Germinal center (tissue), 1 donor: ENCODE measurements around the gene CPTP.

Experiments
- DNase-seq: peaks from one replicate; pipeline ENCODE4 v3.0.0; 2012; ENCODE audit warnings: mixed read lengths, low spot score

The CPTP gene

GRCh38 chr1:1324524-1325287 is at the start of gene CPTP, which contains the start of gene INTS11:
Gene CPTP, plus strand, starts transcription at chr1:1324802. Its CDS starts 2,109 bp downstream, at chr1:1326911.
Gene INTS11, minus strand, starts transcription at chr1:1324660. Its CDS starts 52 bp downstream, at chr1:1324608.
- DNase-seq = peak; percentile 96

- DNase-seq = no peak
These were observed 49.6 kb upstream of the CPTP start for GRCh38 chr1:1274931-1275431.

- no peak for DNase-seq
These were observed 48.8 kb upstream of the CPTP start for GRCh38 chr1:1275836-1276235.

- no peak for DNase-seq
These were observed 46.0 kb upstream of the CPTP start for GRCh38 chr1:1278620-1279019.

GRCh38 chr1:1279028-1279427 is 45.6 kb upstream of the CPTP start:
- DNase-seq = no peak

- no peak for DNase-seq
These were observed 43.7 kb upstream of the CPTP start for GRCh38 chr1:1280782-1281481.

- no peak for DNase-seq
These were observed 42.9 kb upstream of the CPTP start for GRCh38 chr1:1281533-1282321.

- DNase-seq = no peak
These were observed 41.6 kb upstream of the CPTP start for GRCh38 chr1:1282998-1283397.

- DNase-seq = peak; percentile 41
These were observed 40.8 kb upstream of the CPTP start for GRCh38 chr1:1283821-1284220.

- no peak for DNase-seq
These were observed 40.1 kb upstream of the CPTP start for GRCh38 chr1:1284221-1285101.

GRCh38 chr1:1285102-1285571 is 39.5 kb upstream of the CPTP start:
- DNase-seq = no peak

GRCh38 chr1:1285611-1286311 is 38.8 kb upstream of the CPTP start:
- DNase-seq = no peak

GRCh38 chr1:1286313-1287261 is 38.0 kb upstream of the CPTP start:
- no peak for DNase-seq

- no peak for DNase-seq
These were observed 37.1 kb upstream of the CPTP start for GRCh38 chr1:1287288-1288110.

GRCh38 chr1:1290238-1290731 is 34.3 kb upstream of the CPTP start:
- peak; percentile 73 for DNase-seq

- no peak for DNase-seq
These were observed 33.5 kb upstream of the CPTP start for GRCh38 chr1:1291023-1291528.

- peak; percentile 78 for DNase-seq
These were observed 32.8 kb upstream of the CPTP start for GRCh38 chr1:1291548-1292441.
